Keratinocyte (primary cell): Measurements from ENCODE around the gene SRF. TPM values are rescaled to one million over a fixed set of nuclear protein-coding genes. Genes with fewer than 3 reads are reported as not detected.
"Not testable (repeated sequence)": the region's sequence is repeated elsewhere in the genome, so short reads cannot be mapped to it uniquely, and the experiment has no call there.

Experiments used
- DNase-seq: peaks from one replicate; pipeline ENCODE4 v3.0.0-alpha.2; 2011; ENCODE audit warnings: low read depth, missing footprints, low spot score
- FAIRE-seq: peaks from 2 replicates; lab custom pipeline; 2011; peaks lifted over from hg19 to GRCh38; lab: Jason Lieb, UNC
- H2AFZ ChIP-seq: 2 replicates; pipeline ENCODE4 v1.6.0; 2012; ENCODE audit warnings: low read length, control low read depth, inconsistent platforms; ENCODE audit not compliant: control insufficient read depth
- H3K27ac ChIP-seq: 2 replicates; pipeline ENCODE4 v1.5.1; 2011; ENCODE audit warnings: low read length; ENCODE audit not compliant: control insufficient read depth, insufficient read depth
- H3K27me3 ChIP-seq: 3 replicates; pipeline ENCODE4 v1.6.0; 2011; ENCODE audit warnings: low read length; ENCODE audit not compliant: control insufficient read depth, insufficient read depth; ENCODE audit errors: extremely low read depth
- H3K36me3 ChIP-seq, 2 experiments: 2 replicates in 1 of 2; 3 replicates in 1 of 2; pipeline ENCODE4 v1.5.1; 2011; ENCODE audit warnings: low read length in 2 of 2, mild to moderate bottlenecking in 1 of 2; ENCODE audit not compliant: control insufficient read depth in 2 of 2, insufficient read depth in 2 of 2; ENCODE audit errors: extremely low read depth in 1 of 2
- H3K4me1 ChIP-seq: 3 replicates; pipeline ENCODE4 v1.5.1; 2011; ENCODE audit warnings: low read length; ENCODE audit not compliant: control insufficient read depth, insufficient read depth; ENCODE audit errors: extremely low read depth
- H3K4me2 ChIP-seq: 3 replicates; pipeline ENCODE4 v1.6.0; 2011; ENCODE audit warnings: low read depth, low read length; ENCODE audit not compliant: control insufficient read depth, insufficient read depth; ENCODE audit errors: extremely low read depth
- H3K4me3 ChIP-seq, 3 experiments: fragments of 200-600 bp in 1 of 3; sonication (generic) in 1 of 3; 2 replicates in 2 of 3; 3 replicates in 1 of 3; pipeline ENCODE4 v1.5.1; 2011 to 2016; ENCODE audit warnings: low read length in 3 of 3, mild to moderate bottlenecking in 3 of 3, control low read depth in 2 of 3, inconsistent platforms in 1 of 3, low read depth in 1 of 3, mixed read lengths in 1 of 3, mixed run types in 1 of 3, moderate library complexity in 1 of 3; ENCODE audit not compliant: control insufficient read depth in 2 of 3, insufficient read depth in 2 of 3; ENCODE audit errors: extremely low read depth in 1 of 3
- H3K79me2 ChIP-seq: 2 replicates; pipeline ENCODE4 v1.6.0; 2012; ENCODE audit warnings: low read length; ENCODE audit not compliant: control insufficient read depth, insufficient read depth
- H3K9ac ChIP-seq: 3 replicates; pipeline ENCODE4 v1.6.0; 2011; ENCODE audit warnings: low read length; ENCODE audit not compliant: control insufficient read depth, insufficient read depth; ENCODE audit errors: extremely low read depth
- H3K9me1 ChIP-seq: 3 replicates; pipeline ENCODE4 v1.6.0; 2011; ENCODE audit warnings: low read length; ENCODE audit not compliant: control insufficient read depth, insufficient read depth; ENCODE audit errors: extremely low read depth
- H3K9me3 ChIP-seq: 2 replicates; pipeline ENCODE4 v1.5.1; 2012; ENCODE audit warnings: low read depth, low read length; ENCODE audit not compliant: control insufficient read depth
- H4K20me1 ChIP-seq: 3 replicates; pipeline ENCODE4 v1.6.0; 2011; ENCODE audit warnings: low read length; ENCODE audit not compliant: control insufficient read depth, insufficient read depth; ENCODE audit errors: extremely low read depth
- EZH2 ChIP-seq: IDR thresholded peaks from one replicate; pipeline ENCODE4 v1.6.1; 2012; ENCODE audit warnings: inconsistent platforms, mild to moderate bottlenecking, low read length, moderate library complexity
- dilution Hi-C: fragments of 300-500 bp; cut with MboI; formaldehyde crosslinking; loops from one replicate; pipeline ENCODE4 v1.7.0; 2020; ENCODE audit warnings: low sequenced_read_pairs; ENCODE audit not compliant: extremely low pct_ligation_motif_present
- polyA plus RNA-seq, 5 experiments: library from polyadenylated mRNA; depleted of rRNA in 3 of 5; stranded (reverse) in 3 of 5; stranded (forward) in 1 of 5; unstranded in 1 of 5; fragments of >200 nt; gene quantifications; 1 replicate in 1 of 5; 2 replicates in 3 of 5; 3 replicates in 1 of 5; pipeline versions ENCODE4 v1.2.1 to v1.2.3, GENCODE V29; 2011 to 2012; ENCODE audit warnings: missing spikeins in 2 of 5, low read depth in 1 of 5, low replicate concordance in 1 of 5
- TF ChIP-seq, protein P1 (sequence below), 3 experiments: IDR thresholded peaks in 1 of 3; conservative IDR thresholded peaks in 1 of 3; optimal IDR thresholded peaks in 1 of 3; 2 replicates in 2 of 3; 3 replicates in 1 of 3; pipeline versions ENCODE3 to v1.5.1; 2011; ENCODE audit warnings: low read length in 3 of 3, mild to moderate bottlenecking in 3 of 3, moderate library complexity in 2 of 3, control low read depth in 1 of 3, inconsistent platforms in 1 of 3; ENCODE audit not compliant: insufficient read depth in 2 of 3; ENCODE audit errors: extremely low read depth in 1 of 3

SRF gene
- polyA plus RNA-seq, 1 donor (not counting 4 experiments of a cell fraction or from before 2014, with no cell fraction given): 28.5 TPM

DNA sequence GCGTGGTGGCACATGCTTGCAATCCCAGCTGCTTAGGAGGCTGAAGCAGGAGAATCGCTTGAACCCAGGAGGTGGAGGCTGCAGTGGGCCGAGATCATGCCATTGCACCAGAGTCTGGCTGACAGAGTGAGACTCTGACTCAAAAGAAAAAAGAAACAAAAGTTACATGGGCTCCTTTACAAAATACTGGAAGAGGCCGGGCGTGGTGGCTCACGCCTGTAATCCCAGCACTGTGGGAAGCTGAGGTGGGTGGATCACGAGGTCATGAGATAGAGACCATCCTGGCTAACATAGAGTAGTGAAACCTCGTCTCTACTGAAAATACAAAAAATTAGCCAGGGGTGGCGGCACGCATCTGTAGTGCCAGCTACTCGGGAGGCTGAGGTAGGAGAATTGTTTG lies 31.1 kb upstream of the SRF start:
- H3K4me2 ChIP-seq, dilution Hi-C loops, FAIRE-seq, H3K27me3 ChIP-seq, H3K27ac ChIP-seq, H4K20me1 ChIP-seq, H3K79me2 ChIP-seq, H3K4me3 ChIP-seq, H3K9me3 ChIP-seq, H3K9me1 ChIP-seq, H2AFZ ChIP-seq, H3K9ac ChIP-seq, DNase-seq: not testable (repeated sequence)
- Histone ChIP-seq H3K36me3 (peaks cover 4 to 22% of the 10 kb centered on the region in 2 experiments), H3K4me1 (peaks cover 20% of the 10 kb centered on the region)

DNA sequence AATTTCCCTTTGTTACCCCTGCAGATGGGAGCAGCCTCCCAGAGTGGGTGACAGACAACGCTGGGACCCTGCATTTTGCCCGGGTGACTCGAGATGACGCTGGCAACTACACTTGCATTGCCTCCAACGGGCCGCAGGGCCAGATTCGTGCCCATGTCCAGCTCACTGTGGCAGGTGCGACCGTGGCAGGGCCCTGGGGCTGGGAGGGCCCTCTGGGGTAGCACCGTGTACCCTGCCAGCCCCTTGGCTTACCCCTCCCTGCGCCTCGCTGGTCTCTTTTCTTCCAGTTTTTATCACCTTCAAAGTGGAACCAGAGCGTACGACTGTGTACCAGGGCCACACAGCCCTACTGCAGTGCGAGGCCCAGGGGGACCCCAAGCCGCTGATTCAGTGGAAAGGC lies 29.4 kb upstream of the SRF start:
- no peak for TF ChIP-seq EZH2
- TF ChIP-seq, protein P1, sequence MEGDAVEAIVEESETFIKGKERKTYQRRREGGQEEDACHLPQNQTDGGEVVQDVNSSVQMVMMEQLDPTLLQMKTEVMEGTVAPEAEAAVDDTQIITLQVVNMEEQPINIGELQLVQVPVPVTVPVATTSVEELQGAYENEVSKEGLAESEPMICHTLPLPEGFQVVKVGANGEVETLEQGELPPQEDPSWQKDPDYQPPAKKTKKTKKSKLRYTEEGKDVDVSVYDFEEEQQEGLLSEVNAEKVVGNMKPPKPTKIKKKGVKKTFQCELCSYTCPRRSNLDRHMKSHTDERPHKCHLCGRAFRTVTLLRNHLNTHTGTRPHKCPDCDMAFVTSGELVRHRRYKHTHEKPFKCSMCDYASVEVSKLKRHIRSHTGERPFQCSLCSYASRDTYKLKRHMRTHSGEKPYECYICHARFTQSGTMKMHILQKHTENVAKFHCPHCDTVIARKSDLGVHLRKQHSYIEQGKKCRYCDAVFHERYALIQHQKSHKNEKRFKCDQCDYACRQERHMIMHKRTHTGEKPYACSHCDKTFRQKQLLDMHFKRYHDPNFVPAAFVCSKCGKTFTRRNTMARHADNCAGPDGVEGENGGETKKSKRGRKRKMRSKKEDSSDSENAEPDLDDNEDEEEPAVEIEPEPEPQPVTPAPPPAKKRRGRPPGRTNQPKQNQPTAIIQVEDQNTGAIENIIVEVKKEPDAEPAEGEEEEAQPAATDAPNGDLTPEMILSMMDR (optimal IDR thresholded peaks at IDR 0.05 in 1 of 3, IDR thresholded peaks at IDR 0.05 in 1 of 3, conservative IDR thresholded peaks at IDR 0.05 in 1 of 3; ENCODE audit: extremely low read depth in 1 of 3, insufficient read depth in 2 of 3, low read length in 3 of 3): no peak
- dilution Hi-C loops: no loop called here
- H3K27ac ChIP-seq: no peak overlapping the region

DNA sequence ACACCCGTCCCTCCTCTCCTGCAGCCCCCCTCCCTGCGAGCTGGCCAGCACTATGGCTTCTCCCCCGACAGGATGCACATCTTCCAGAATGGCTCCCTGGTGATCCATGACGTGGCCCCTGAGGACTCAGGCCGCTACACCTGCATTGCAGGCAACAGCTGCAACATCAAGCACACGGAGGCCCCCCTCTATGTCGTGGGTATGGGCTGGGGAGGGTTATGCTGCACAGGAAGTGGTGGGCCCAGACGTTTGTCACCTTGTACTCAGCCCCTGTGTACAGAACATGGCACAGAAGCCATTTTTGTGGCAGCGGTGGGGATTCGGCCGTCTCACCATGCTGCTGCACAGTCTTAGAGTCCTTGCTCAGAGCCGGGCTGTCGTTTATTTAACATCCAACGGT lies 29.0 kb upstream of the SRF start:
- H2AFZ ChIP-seq: no peak overlapping the region
- H3K9ac ChIP-seq: no peak overlapping the region
- H4K20me1 ChIP-seq: no peaks in the 10 kb centered on the region
- peaks cover 27% of the 10 kb centered on the region for H3K4me1 ChIP-seq
- TF ChIP-seq, protein P1 (optimal IDR thresholded peaks at IDR 0.05 in 1 of 3, IDR thresholded peaks at IDR 0.05 in 1 of 3, conservative IDR thresholded peaks at IDR 0.05 in 1 of 3; ENCODE audit: extremely low read depth in 1 of 3, insufficient read depth in 2 of 3, low read length in 3 of 3): no peak
- no peak for TF ChIP-seq EZH2
- dilution Hi-C loops: no loop called here
- H3K36me3 ChIP-seq: peaks cover 21 to 22% of the 10 kb centered on the region in 2 experiments
- FAIRE-seq: no peak
- no peaks in the 10 kb centered on the region for H3K27me3 ChIP-seq
- H3K9me3 ChIP-seq: no peaks in the 10 kb centered on the region
- no peak overlapping the region for H3K27ac ChIP-seq
- no peak for DNase-seq
- H3K4me3 ChIP-seq: no peak overlapping the region
- no peak overlapping the region for H3K4me2 ChIP-seq
- no peaks in the 10 kb centered on the region for H3K79me2 ChIP-seq
- no peaks in the 10 kb centered on the region for H3K9me1 ChIP-seq

More for the DNA sequence above, 29.4 kb upstream of the SRF start:
- Histone ChIP-seq H3K27me3 (no peaks in the 10 kb centered on the region), H3K9me3 (no peaks in the 10 kb centered on the region), H3K4me3 (no peak overlapping the region), H4K20me1 (no peaks in the 10 kb centered on the region), H2AFZ (no peak overlapping the region), H3K9me1 (no peaks in the 10 kb centered on the region), H3K4me1 (peaks cover 27% of the 10 kb centered on the region), H3K36me3 (peaks cover 17 to 20% of the 10 kb centered on the region in 2 experiments), H3K4me2 (no peak overlapping the region), H3K9ac (no peak overlapping the region), H3K79me2 (no peaks in the 10 kb centered on the region)
- FAIRE-seq (no peak), DNase-seq (no peak)
